ENCODE results near the gene GBGT1. TPM values are rescaled to one million over a fixed set of nuclear protein-coding genes. Genes with fewer than 3 reads are reported as not detected.

Gene GBGT1
- polyA plus RNA-seq, 1 of the 3 experiments (the other 2 are of a cell fraction), result 0.51 TPM

DNA sequence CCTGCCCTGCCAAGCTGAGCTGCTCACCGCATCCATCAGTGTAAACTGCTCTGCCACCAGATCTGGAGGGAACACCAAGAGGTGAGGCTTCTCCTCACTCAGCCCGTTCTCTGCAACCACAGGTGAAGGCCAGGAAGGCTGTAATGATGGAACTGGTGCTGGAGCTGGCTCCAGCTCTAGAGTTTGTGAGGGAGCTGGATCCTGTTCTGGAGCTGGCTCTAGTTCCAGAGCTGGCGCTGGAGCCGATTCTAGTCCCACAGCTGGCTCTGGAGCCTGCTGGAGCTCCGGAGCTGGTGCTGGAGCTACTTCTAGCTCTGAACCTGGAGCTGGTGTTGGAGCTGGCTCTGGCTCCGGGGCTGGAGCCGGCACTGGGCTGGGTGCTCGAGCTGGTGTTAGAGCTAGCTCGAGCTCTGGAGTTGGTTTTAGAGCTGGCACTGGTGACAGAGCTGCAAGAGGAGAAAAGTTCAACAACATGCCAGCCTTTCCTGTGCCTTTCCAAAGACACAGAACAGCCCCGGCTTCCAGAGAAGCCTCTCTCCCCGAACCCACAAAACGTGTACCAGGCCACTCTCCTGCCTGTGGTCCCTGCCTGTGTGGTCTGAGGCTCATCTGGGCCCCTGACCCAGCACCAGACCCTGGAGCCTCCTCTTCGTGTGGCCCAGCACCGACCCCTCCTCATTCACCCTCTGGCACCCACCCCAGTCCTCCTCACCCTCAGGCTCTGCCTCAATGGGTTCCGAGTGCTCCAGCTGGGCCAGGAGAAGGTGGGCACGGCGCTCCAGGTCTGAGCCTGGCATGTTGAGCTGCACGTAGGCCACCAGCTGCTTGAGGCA lies 55.5 kb downstream of the GBGT1 start (continued):
- TF ChIP-seq, protein P1, sequence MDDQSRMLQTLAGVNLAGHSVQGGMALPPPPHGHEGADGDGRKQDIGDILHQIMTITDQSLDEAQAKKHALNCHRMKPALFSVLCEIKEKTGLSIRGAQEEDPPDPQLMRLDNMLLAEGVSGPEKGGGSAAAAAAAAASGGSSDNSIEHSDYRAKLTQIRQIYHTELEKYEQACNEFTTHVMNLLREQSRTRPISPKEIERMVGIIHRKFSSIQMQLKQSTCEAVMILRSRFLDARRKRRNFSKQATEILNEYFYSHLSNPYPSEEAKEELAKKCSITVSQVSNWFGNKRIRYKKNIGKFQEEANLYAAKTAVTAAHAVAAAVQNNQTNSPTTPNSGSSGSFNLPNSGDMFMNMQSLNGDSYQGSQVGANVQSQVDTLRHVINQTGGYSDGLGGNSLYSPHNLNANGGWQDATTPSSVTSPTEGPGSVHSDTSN (IDR thresholded peaks at IDR 0.05), result no peak
- no peak for TF ChIP-seq RCOR1 (IDR thresholded peaks at IDR 0.05; ENCODE audit: low read length)
- TF ChIP-seq MEF2A (IDR thresholded peaks at IDR 0.05; ENCODE audit: borderline replicate concordance, low read depth), result no peak
- TF ChIP-seq, protein P2, sequence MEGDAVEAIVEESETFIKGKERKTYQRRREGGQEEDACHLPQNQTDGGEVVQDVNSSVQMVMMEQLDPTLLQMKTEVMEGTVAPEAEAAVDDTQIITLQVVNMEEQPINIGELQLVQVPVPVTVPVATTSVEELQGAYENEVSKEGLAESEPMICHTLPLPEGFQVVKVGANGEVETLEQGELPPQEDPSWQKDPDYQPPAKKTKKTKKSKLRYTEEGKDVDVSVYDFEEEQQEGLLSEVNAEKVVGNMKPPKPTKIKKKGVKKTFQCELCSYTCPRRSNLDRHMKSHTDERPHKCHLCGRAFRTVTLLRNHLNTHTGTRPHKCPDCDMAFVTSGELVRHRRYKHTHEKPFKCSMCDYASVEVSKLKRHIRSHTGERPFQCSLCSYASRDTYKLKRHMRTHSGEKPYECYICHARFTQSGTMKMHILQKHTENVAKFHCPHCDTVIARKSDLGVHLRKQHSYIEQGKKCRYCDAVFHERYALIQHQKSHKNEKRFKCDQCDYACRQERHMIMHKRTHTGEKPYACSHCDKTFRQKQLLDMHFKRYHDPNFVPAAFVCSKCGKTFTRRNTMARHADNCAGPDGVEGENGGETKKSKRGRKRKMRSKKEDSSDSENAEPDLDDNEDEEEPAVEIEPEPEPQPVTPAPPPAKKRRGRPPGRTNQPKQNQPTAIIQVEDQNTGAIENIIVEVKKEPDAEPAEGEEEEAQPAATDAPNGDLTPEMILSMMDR (IDR thresholded peaks at IDR 0.05), result no peak

DNA sequence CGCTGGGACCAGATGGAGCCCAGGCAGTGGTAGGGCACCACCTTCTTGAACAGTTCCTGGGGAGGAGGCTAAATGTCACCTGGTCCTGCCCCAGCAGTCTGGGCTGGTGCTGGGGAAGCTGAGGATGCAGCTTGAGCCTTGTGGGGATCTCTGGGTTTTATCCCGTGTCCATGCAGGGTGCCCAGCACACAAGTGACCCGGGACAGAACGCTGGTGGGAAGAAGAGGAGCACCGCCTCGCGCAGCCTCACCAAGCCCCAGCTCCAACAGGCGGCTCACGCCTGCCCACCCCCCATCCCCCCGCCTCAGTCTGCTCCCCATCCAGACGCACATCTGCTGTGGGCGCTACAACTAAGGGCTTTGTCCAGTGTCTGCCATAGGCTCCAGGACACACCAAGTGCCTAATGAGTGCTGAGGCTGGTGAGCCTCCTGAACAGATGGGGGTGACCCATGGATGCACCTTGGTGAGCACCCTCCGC lies 56.4 kb downstream of the GBGT1 start:
- Histone ChIP-seq H3K36me3 (replicated peaks in 1 of 2; ENCODE audit: control insufficient read depth in 1 of 2, insufficient read depth in 2 of 2, low read length in 1 of 2) (peaks cover 18 to 62% of the 10 kb centered on the region in 2 experiments), H3K79me2 (ENCODE audit: insufficient read depth) (peaks cover 4% of the 10 kb centered on the region; the same call in 1 of the 2 replicates), H3K9me2 (no peaks in the 10 kb centered on the region), H3K9me3 (no peaks in the 10 kb centered on the region), H3K4me2 (no peak overlapping the region), H3F3A (replicated peaks; ENCODE audit: insufficient read depth) (no peaks in the 10 kb centered on the region), H3K27me3 (ENCODE audit: insufficient read depth) (no peaks in the 10 kb centered on the region), H3K27ac (ENCODE audit: low read depth in 2 of 2, low read length in 1 of 2) (no peak overlapping the region; a peak in 1 of 4 replicates), H3K9ac (no peak overlapping the region), H3K4me1 (ENCODE audit: control insufficient read depth in 1 of 2, insufficient read depth in 2 of 2, low read depth in 1 of 2, low read length in 1 of 2) (peaks cover 0 to 11% of the 10 kb centered on the region in 2 experiments; a peak in 1 of 4 replicates), H4K20me1 (ENCODE audit: insufficient read depth) (peaks cover 15% of the 10 kb centered on the region), H2AFZ (ENCODE audit: low read depth) (no peak overlapping the region), H3K4me3 (ENCODE audit: low read depth in 2 of 2, low read length in 1 of 2) (no peak overlapping the region)
- ChIA-PET CTCF (interaction anchor here (0.8 to 30.3 kb wide), 4 partner anchors 11 to 84 kb away, joined by 3 to 810 read pairs (median 4); no protein-coding TSS in a partner anchor), POLR2A (interaction anchor here (2.0 kb wide), 1 partner anchor 12 kb away, joined by 9 read pairs; no protein-coding TSS in a partner anchor)
- WGBS (ENCODE audit: low lambda C conversion rate), result 100% methylated on average over 1 of the region's 13 CpGs
- TF ChIP-seq SMC3 (IDR thresholded peaks at IDR 0.05; ENCODE audit: low read depth, low read length) (no peak), TAF1 (IDR thresholded peaks at IDR 0.05; ENCODE audit: borderline replicate concordance, low read depth, low read length) (no peak), POLR2AphosphoS5 (IDR thresholded peaks at IDR 0.05; ENCODE audit: low read depth, low read length) (no peak), GATA2 (CRISPR knock-in tag; IDR thresholded peaks at IDR 0.05) (no peak), YY1 (IDR thresholded peaks at IDR 0.05; ENCODE audit: low read depth) (no peak), EP300 (IDR thresholded peaks at IDR 0.05; ENCODE audit: borderline replicate concordance in 1 of 2, low read depth in 1 of 2, low read length in 1 of 2) (no peak), NFIC (IDR thresholded peaks at IDR 0.05; ENCODE audit: borderline replicate concordance) (no peak), RAD21 (IDR thresholded peaks at IDR 0.05; ENCODE audit: low read length) (no peak)
- TF ChIP-seq, protein P3, sequence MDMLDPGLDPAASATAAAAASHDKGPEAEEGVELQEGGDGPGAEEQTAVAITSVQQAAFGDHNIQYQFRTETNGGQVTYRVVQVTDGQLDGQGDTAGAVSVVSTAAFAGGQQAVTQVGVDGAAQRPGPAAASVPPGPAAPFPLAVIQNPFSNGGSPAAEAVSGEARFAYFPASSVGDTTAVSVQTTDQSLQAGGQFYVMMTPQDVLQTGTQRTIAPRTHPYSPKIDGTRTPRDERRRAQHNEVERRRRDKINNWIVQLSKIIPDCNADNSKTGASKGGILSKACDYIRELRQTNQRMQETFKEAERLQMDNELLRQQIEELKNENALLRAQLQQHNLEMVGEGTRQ (IDR thresholded peaks at IDR 0.05; ENCODE audit: borderline replicate concordance, low read depth, low read length), result no peak
- TF ChIP-seq, protein P2 (IDR thresholded peaks at IDR 0.05), result no peak
- no peak for DNase-seq
